Endothelial cell of umbilical vein (primary cell): ENCODE measurements around the gene ITGAE. TPM values are rescaled to one million over a fixed set of nuclear protein-coding genes. Genes with fewer than 3 reads are reported as not detected.

Source experiments
- BruUV-seq: library from RNA; stranded (reverse); fragments of 400-500 nt; replicated peaks from 2 replicates; lab custom pipeline; 2021; lab: Mats Ljungman, UMichigan
- CTCF ChIA-PET: fragments of 300-600, 350-600 bp; sonication (Branson Sonifier 250); formaldehyde crosslinking; loops from one replicate; lab custom pipeline; 2021; ENCODE audit warnings: antibody characterized with exemption, inconsistent platforms; lab: Charles Lee
- POLR2A ChIA-PET: fragments of 300-600, 350-600 bp; sonication (Branson Sonifier 250); formaldehyde crosslinking; loops from one replicate; lab custom pipeline; 2021; ENCODE audit warnings: antibody characterized with exemption, inconsistent platforms; lab: Charles Lee
- DNase-seq: peaks from one replicate; pipeline ENCODE4 v3.0.0-alpha.2; 2011; ENCODE audit warnings: low read depth, low spot score
- FAIRE-seq: peaks from 2 replicates; lab custom pipeline; 2011; peaks lifted over from hg19 to GRCh38; lab: Jason Lieb, UNC
- H2AFZ ChIP-seq: 2 replicates; pipeline ENCODE4 v1.6.0; 2012; ENCODE audit warnings: low read depth, low read length, control low read depth, inconsistent platforms
- H3K27ac ChIP-seq: 2 replicates; pipeline ENCODE4 v1.5.1; 2011; ENCODE audit warnings: low read depth, mild to moderate bottlenecking, control low read depth, low read length, moderate library complexity; ENCODE audit not compliant: insufficient read depth
- H3K27me3 ChIP-seq, 2 experiments: 2 replicates each; pipeline versions ENCODE4 v1.6.0 to v1.6.1; 2011; ENCODE audit warnings: low read length in 2 of 2, mixed read lengths in 1 of 2; ENCODE audit not compliant: control insufficient read depth in 2 of 2, insufficient read depth in 2 of 2
- H3K36me3 ChIP-seq, 2 experiments: 2 replicates in 1 of 2; 3 replicates in 1 of 2; pipeline ENCODE4 v1.5.1; 2011; ENCODE audit warnings: low read length in 2 of 2, mild to moderate bottlenecking in 1 of 2, moderate library complexity in 1 of 2; ENCODE audit not compliant: control insufficient read depth in 2 of 2, insufficient read depth in 2 of 2; ENCODE audit errors: extremely low read depth in 1 of 2
- H3K4me1 ChIP-seq: 3 replicates; pipeline ENCODE4 v1.5.1; 2011; ENCODE audit warnings: mild to moderate bottlenecking, low read length; ENCODE audit not compliant: control insufficient read depth, insufficient read depth; ENCODE audit errors: extremely low read depth
- H3K4me2 ChIP-seq: 2 replicates; pipeline ENCODE4 v1.6.1; 2011; ENCODE audit warnings: low read length, control low read depth, mixed read lengths; ENCODE audit not compliant: insufficient read depth
- H3K4me3 ChIP-seq, 3 experiments: fragments of 200-600 bp in 1 of 3; sonication (generic), shearing (Covaris generic) in 1 of 3; replicated peaks in 1 of 3; 2 replicates each; pipeline ENCODE4 v1.5.1; 2011 to 2016; ENCODE audit warnings: control low read depth in 3 of 3, low read length in 3 of 3, mild to moderate bottlenecking in 2 of 3, inconsistent platforms in 1 of 3, low read depth in 1 of 3, moderate library complexity in 1 of 3; ENCODE audit not compliant: insufficient read depth in 1 of 3
- H3K79me2 ChIP-seq: 2 replicates; pipeline ENCODE4 v1.6.0; 2012; ENCODE audit warnings: low read length, inconsistent platforms; ENCODE audit not compliant: control insufficient read depth, insufficient read depth
- H3K9ac ChIP-seq: replicated peaks from 2 replicates; pipeline ENCODE3; 2011; ENCODE audit warnings: low read length, control low read depth; ENCODE audit not compliant: insufficient read depth; ENCODE audit errors: extremely low read depth
- H3K9me1 ChIP-seq: replicated peaks from 3 replicates; pipeline ENCODE4 v1.6.0; 2011; ENCODE audit warnings: mild to moderate bottlenecking, low read length; ENCODE audit not compliant: control insufficient read depth, insufficient read depth; ENCODE audit errors: extremely low read depth
- H3K9me3 ChIP-seq: replicated peaks from 2 replicates; pipeline ENCODE4 v1.5.1; 2012; ENCODE audit warnings: low read length, inconsistent platforms; ENCODE audit not compliant: control insufficient read depth, insufficient read depth
- H4K20me1 ChIP-seq: replicated peaks from 2 replicates; pipeline ENCODE3; 2011; ENCODE audit warnings: mild to moderate bottlenecking, low read length; ENCODE audit not compliant: control insufficient read depth, insufficient read depth; ENCODE audit errors: extremely low read depth
- CTCF ChIP-seq, 2 donors: IDR thresholded peaks; 1 replicate in 1 of 2; 2 replicates in 1 of 2; pipeline ENCODE4 v1.5.1; 2011; ENCODE audit warnings: low read length in 2 of 2, mild to moderate bottlenecking in 2 of 2, moderate library complexity in 2 of 2, control low read depth in 1 of 2, inconsistent platforms in 1 of 2, low read depth in 1 of 2; ENCODE audit not compliant: insufficient read depth in 1 of 2; ENCODE audit errors: extremely low read depth in 1 of 2
- EZH2 ChIP-seq: IDR thresholded peaks from 2 replicates; pipeline ENCODE4 v1.6.1; 2012; ENCODE audit warnings: borderline replicate concordance, low read depth, mild to moderate bottlenecking, moderate library complexity, low read length, inconsistent platforms; ENCODE audit not compliant: severe bottlenecking
- MYC ChIP-seq: IDR thresholded peaks from one replicate; pipeline ENCODE4 v1.6.1; 2011; ENCODE audit warnings: mild to moderate bottlenecking, low read depth, low read length
- POLR2A ChIP-seq: IDR thresholded peaks from 2 replicates; pipeline ENCODE4 v1.6.1; 2012; ENCODE audit warnings: low read depth, mild to moderate bottlenecking, control low read depth, low read length
- POLR2AphosphoS5 ChIP-seq: IDR thresholded peaks from 2 replicates; pipeline ENCODE4 v1.6.1; 2012; ENCODE audit warnings: low read depth, mild to moderate bottlenecking, control low read depth, low read length, moderate library complexity; ENCODE audit not compliant: insufficient read depth
- dilution Hi-C: fragments of 300-500 bp; cut with MboI; formaldehyde crosslinking; loops from one replicate; pipeline ENCODE4 v1.15.0; 2019; ENCODE audit warnings: low sequenced_read_pairs; ENCODE audit not compliant: extremely low pct_ligation_motif_present
- intact Hi-C: fragments of 100-400 bp; cut with micrococcal nuclease; formaldehyde crosslinking; loops from one replicate; pipeline ENCODE4 v1.10.0; 2022
- polyA plus RNA-seq, 4 experiments: library from polyadenylated mRNA; depleted of rRNA in 3 of 4; stranded (reverse) in 3 of 4; unstranded in 1 of 4; fragments of >200 nt; gene quantifications; 2 replicates each; pipeline versions ENCODE4 v1.2.1 to v1.2.3, GENCODE V29; 2011 to 2012; ENCODE audit warnings: missing spikeins in 1 of 4
- total RNA-seq: library from RNA; stranded (reverse); gene quantifications from 2 replicates; pipeline ENCODE4 v1.2.3, GENCODE V29; 2021
- TF ChIP-seq, protein P1 (sequence below): IDR thresholded peaks from 2 replicates; pipeline ENCODE4 v1.6.1; 2011; ENCODE audit not compliant: insufficient read depth, insufficient read length

The ITGAE gene
- total and polyA plus RNA-seq, 2 donors (not counting 3 experiments of a cell fraction or from before 2014, with no cell fraction given), result 29.6 to 71.6 TPM

GRCh38 chr17:3834811-3835210 lies 33.8 kb upstream of the ITGAE start:
- Histone ChIP-seq H3K9me3 (no peaks in the 10 kb centered on the region), H3K36me3 (peaks cover 7 to 15% of the 10 kb centered on the region in 2 experiments), H3K4me3 (no peak overlapping the region), H3K4me2 (no peak overlapping the region), H2AFZ (no peak overlapping the region), H3K27me3 (no peaks in the 10 kb centered on the region), H4K20me1 (no peaks in the 10 kb centered on the region), H3K27ac (no peak overlapping the region), H3K79me2 (peaks cover 27% of the 10 kb centered on the region), H3K9me1 (no peaks in the 10 kb centered on the region), H3K4me1 (no peaks in the 10 kb centered on the region), H3K9ac (no peak overlapping the region)
- intact Hi-C loops (no loop called here), dilution Hi-C loops (no loop called here)
- FAIRE-seq, result no peak
- DNase-seq, result no peak
- BruUV-seq, result no TSS peak
- CTCF ChIA-PET, result interaction anchor here (1.1 kb wide), 1 partner anchor 11 kb away, joined by 5 read pairs; the partner anchor contains the start of gene NCBP3
- POLR2A ChIA-PET, result no interaction called here
- TF ChIP-seq CTCF (IDR thresholded peaks at IDR 0.05; ENCODE audit: extremely low read depth in 1 of 2, insufficient read depth in 1 of 2, low read depth in 1 of 2, low read length in 2 of 2), result no peak

GRCh38 chr17:3828852-3829232 lies 27.9 kb upstream of the ITGAE start:
- BruUV-seq, result no TSS peak
- FAIRE-seq, result no peak
- Histone ChIP-seq H3K79me2 (peaks cover 5% of the 10 kb centered on the region), H3K9me1 (no peaks in the 10 kb centered on the region), H3K4me2 (no peak overlapping the region), H3K4me3 (no peak overlapping the region), H2AFZ (no peak overlapping the region), H3K9me3 (no peaks in the 10 kb centered on the region), H3K36me3 (peaks cover 9 to 14% of the 10 kb centered on the region in 2 experiments), H3K27ac (no peak overlapping the region), H3K27me3 (no peaks in the 10 kb centered on the region), H3K9ac (no peak overlapping the region), H4K20me1 (no peaks in the 10 kb centered on the region), H3K4me1 (no peaks in the 10 kb centered on the region)
- POLR2A ChIA-PET, result no interaction called here
- dilution Hi-C loops, result no loop called here
- CTCF ChIA-PET, result interaction anchor here (0.8 to 6.1 kb wide), 7 partner anchors 9 to 146 kb away, joined by 3 to 112 read pairs (median 7); partner anchors contain the start of gene HASPIN
- intact Hi-C loops, result loop anchor here (10.0 kb wide), 1 partner anchor 784 kb away; no protein-coding TSS in a partner anchor
- TF ChIP-seq CTCF (IDR thresholded peaks at IDR 0.05; ENCODE audit: extremely low read depth in 1 of 2, insufficient read depth in 1 of 2, low read depth in 1 of 2, low read length in 2 of 2), result no peak
- TF ChIP-seq POLR2A, result no peak
- TF ChIP-seq POLR2AphosphoS5, result no peak
- TF ChIP-seq MYC, result no peak
- TF ChIP-seq EZH2, result no peak
- TF ChIP-seq, protein P1, sequence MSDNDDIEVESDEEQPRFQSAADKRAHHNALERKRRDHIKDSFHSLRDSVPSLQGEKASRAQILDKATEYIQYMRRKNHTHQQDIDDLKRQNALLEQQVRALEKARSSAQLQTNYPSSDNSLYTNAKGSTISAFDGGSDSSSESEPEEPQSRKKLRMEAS, result no peak
- no peak for DNase-seq
